HG03066 (cell line): ENCODE measurements around the gene MIER2.

Source experiments
- ATAC-seq: cut with Tn5 transposase; IDR thresholded peaks from one replicate; pipeline ENCODE4 v1.9.1; 2021; ENCODE audit warnings: low read depth; ENCODE audit not compliant: unreplicated experiment

MIER2 gene

GRCh38 chr19:309206-309565, 35.4 kb downstream of the MIER2 start:
- ATAC-seq, result no peak

- no peak for ATAC-seq
Observed at GRCh38 chr19:308471-309205, 36.0 kb downstream of the MIER2 start.

- ATAC-seq, result no peak
Observed at GRCh38 chr19:307793-308420, 36.7 kb downstream of the MIER2 start.

GRCh38 chr19:307111-307531, 37.5 kb downstream of the MIER2 start:
- ATAC-seq, result no peak

- no peak for ATAC-seq
Observed at GRCh38 chr19:306151-306900, 38.3 kb downstream of the MIER2 start.

- ATAC-seq, result no peak
Observed at GRCh38 chr19:305240-306150, 39.1 kb downstream of the MIER2 start.

- ATAC-seq, result no peak
Observed at GRCh38 chr19:296476-297225, 47.9 kb downstream of the MIER2 start.

- ATAC-seq, result no peak
Observed at GRCh38 chr19:295687-296370, 48.8 kb downstream of the MIER2 start.

- ATAC-seq, result no peak
Observed at GRCh38 chr19:294946-295686, 49.5 kb downstream of the MIER2 start.

GRCh38 chr19:294341-294945, 50.2 kb downstream of the MIER2 start:
- ATAC-seq, result no peak

GRCh38 chr19:293436-294110, 51.0 kb downstream of the MIER2 start:
- ATAC-seq, result no peak

GRCh38 chr19:292951-293350, 51.6 kb downstream of the MIER2 start:
- ATAC-seq, result no peak

- no peak for ATAC-seq
Observed at GRCh38 chr19:292281-292884, 52.2 kb downstream of the MIER2 start.

GRCh38 chr19:291561-292280, 52.9 kb downstream of the MIER2 start:
- no peak for ATAC-seq

GRCh38 chr19:291006-291521, 53.5 kb downstream of the MIER2 start, which contains the start of gene PLPP2:
Gene PLPP2 (minus strand): TSS chr19:291403. CDS start chr19:291336, 67 bp downstream.
- ATAC-seq, result no peak

- no peak for ATAC-seq
Observed at GRCh38 chr19:290372-291005, 54.1 kb downstream of the MIER2 start.
